ENCODE results near the gene CASKIN2.

The CASKIN2 gene

GRCh38 chr17:75468779-75469373, 46.5 kb downstream of the CASKIN2 start:
- TF ChIP-seq TSHZ2 (CRISPR knock-in tag; IDR thresholded peaks at IDR 0.05) (no peak), ISL1 (CRISPR knock-in tag; IDR thresholded peaks at IDR 0.05) (no peak), BACH2 (CRISPR knock-in tag; IDR thresholded peaks at IDR 0.05; ENCODE audit: borderline replicate concordance) (no peak), PPARA (CRISPR knock-in tag; IDR thresholded peaks at IDR 0.05; ENCODE audit: borderline replicate concordance) (no peak), ZFP3 (CRISPR knock-in tag; IDR thresholded peaks at IDR 0.05) (no peak), OSR1 (CRISPR knock-in tag; IDR thresholded peaks at IDR 0.05) (no peak), CREB5 (CRISPR knock-in tag; IDR thresholded peaks at IDR 0.05; ENCODE audit: low read depth) (no peak), ZNF8 (CRISPR knock-in tag; IDR thresholded peaks at IDR 0.05) (no peak), SNAI2 (CRISPR knock-in tag; IDR thresholded peaks at IDR 0.05) (no peak), ZNF70 (CRISPR knock-in tag; IDR thresholded peaks at IDR 0.05) (no peak), CSRNP3 (CRISPR knock-in tag; IDR thresholded peaks at IDR 0.05) (no peak), TCF4 (CRISPR knock-in tag; IDR thresholded peaks at IDR 0.05; ENCODE audit: borderline replicate concordance) (no peak), TOX (CRISPR knock-in tag; IDR thresholded peaks at IDR 0.05; ENCODE audit: borderline replicate concordance) (no peak), POU6F1 (CRISPR knock-in tag; IDR thresholded peaks at IDR 0.05; ENCODE audit: borderline replicate concordance, low read depth) (no peak), PATZ1 (CRISPR knock-in tag; IDR thresholded peaks at IDR 0.05; ENCODE audit: borderline replicate concordance) (no peak), ZFP30 (CRISPR knock-in tag; IDR thresholded peaks at IDR 0.05) (no peak), ARNTL (CRISPR knock-in tag; IDR thresholded peaks at IDR 0.05; ENCODE audit: borderline replicate concordance, low read depth) (no peak)
- no peak; the same call in 2 of the 3 replicates for ATAC-seq

- ATAC-seq: no peak; the same call in 2 of the 3 replicates
- TF ChIP-seq PPARA (CRISPR knock-in tag; IDR thresholded peaks at IDR 0.05; ENCODE audit: borderline replicate concordance): no peak
- no peak for TF ChIP-seq ZNF8 (CRISPR knock-in tag; IDR thresholded peaks at IDR 0.05)
- TF ChIP-seq ZNF70 (CRISPR knock-in tag; IDR thresholded peaks at IDR 0.05): no peak
- no peak for TF ChIP-seq BACH2 (CRISPR knock-in tag; IDR thresholded peaks at IDR 0.05; ENCODE audit: borderline replicate concordance)
- no peak for TF ChIP-seq ZNF565 (CRISPR knock-in tag; conservative IDR thresholded peaks at IDR 0.05; ENCODE audit: low read depth)
- TF ChIP-seq RARB (CRISPR knock-in tag; IDR thresholded peaks at IDR 0.05): no peak
- TF ChIP-seq POU6F1 (CRISPR knock-in tag; IDR thresholded peaks at IDR 0.05; ENCODE audit: borderline replicate concordance, low read depth): no peak
- TF ChIP-seq GLIS3 (CRISPR knock-in tag; IDR thresholded peaks at IDR 0.05): no peak
- TF ChIP-seq PATZ1 (CRISPR knock-in tag; IDR thresholded peaks at IDR 0.05; ENCODE audit: borderline replicate concordance): no peak
- no peak for TF ChIP-seq ISL1 (CRISPR knock-in tag; IDR thresholded peaks at IDR 0.05)
- TF ChIP-seq ZFP3 (CRISPR knock-in tag; IDR thresholded peaks at IDR 0.05): no peak
- no peak for TF ChIP-seq SNAI2 (CRISPR knock-in tag; IDR thresholded peaks at IDR 0.05)
- no peak for TF ChIP-seq ESRRG (CRISPR knock-in tag; IDR thresholded peaks at IDR 0.05)
- no peak for TF ChIP-seq OSR1 (CRISPR knock-in tag; IDR thresholded peaks at IDR 0.05)
- no peak for TF ChIP-seq TCF4 (CRISPR knock-in tag; IDR thresholded peaks at IDR 0.05; ENCODE audit: borderline replicate concordance)
- no peak for TF ChIP-seq ARNTL (CRISPR knock-in tag; IDR thresholded peaks at IDR 0.05; ENCODE audit: borderline replicate concordance, low read depth)
- no peak for TF ChIP-seq CSDC2 (CRISPR knock-in tag; IDR thresholded peaks at IDR 0.05)
- no peak for TF ChIP-seq CSRNP3 (CRISPR knock-in tag; IDR thresholded peaks at IDR 0.05)
These were observed 47.0 kb downstream of the CASKIN2 start for GRCh38 chr17:75468291-75468754.

Measured in SK-N-SH treated with all-trans-retinoic acid at 6 μM for 48 hours (cell line).